HG02885 (cell line): Measurements from ENCODE around the gene MYO15B.

Experiments used
- ATAC-seq: cut with Tn5 transposase; IDR thresholded peaks from one replicate; pipeline ENCODE4 v1.9.1; 2021; ENCODE audit warnings: mild to moderate bottlenecking; ENCODE audit not compliant: unreplicated experiment, poor library complexity

The MYO15B gene

DNA sequence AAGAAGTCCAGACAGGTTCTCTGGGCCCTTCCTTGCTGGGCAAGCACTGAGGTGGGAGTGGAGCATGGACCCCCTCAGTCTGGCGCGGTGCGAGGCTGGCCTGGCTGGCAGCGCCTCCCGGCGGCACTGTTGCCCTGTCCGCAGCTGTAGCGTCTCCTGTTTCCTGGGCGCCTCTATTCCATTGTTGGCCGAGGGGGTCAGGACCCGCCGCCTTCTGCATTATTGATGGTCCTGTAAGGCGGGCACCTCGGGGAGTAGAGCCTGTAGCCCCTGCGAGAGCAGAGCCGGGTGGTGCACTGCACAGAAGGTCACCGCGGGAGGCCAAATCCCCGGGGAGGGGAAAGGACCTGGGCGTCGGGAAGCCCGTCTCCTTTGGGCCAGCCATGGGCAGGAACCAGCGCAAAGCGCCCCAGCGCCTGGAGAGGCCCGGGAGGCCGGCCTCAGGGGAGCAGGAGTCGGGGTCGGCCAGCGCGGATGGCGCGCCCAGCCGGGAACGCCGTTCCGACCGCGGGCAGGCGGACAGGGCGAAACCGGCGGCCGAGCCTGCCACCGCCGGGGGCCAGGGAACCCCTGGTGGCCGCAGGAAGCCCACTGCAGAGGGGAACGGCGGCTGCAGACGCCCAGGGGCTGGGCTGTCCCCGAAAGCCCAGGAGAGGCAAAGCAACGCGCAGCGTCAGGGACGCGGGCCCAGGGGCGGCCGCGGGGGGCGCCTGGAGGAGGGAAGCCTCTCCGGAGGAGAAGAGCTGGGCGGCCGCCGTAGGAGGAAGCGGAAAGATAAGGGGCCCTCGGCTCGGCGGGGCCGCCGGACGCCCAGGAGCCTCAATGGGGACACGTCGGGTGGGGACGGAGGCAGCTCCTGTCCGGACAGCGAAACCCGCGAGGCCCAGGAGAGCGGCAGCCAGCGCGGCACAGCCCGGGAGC is at the start of gene MYO15B:
MYO15B (plus strand) TSS at position 126 of the 921 bp plus-strand sequence; CDS start at position 384, 258 bp downstream.
- ATAC-seq, result no peak

DNA sequence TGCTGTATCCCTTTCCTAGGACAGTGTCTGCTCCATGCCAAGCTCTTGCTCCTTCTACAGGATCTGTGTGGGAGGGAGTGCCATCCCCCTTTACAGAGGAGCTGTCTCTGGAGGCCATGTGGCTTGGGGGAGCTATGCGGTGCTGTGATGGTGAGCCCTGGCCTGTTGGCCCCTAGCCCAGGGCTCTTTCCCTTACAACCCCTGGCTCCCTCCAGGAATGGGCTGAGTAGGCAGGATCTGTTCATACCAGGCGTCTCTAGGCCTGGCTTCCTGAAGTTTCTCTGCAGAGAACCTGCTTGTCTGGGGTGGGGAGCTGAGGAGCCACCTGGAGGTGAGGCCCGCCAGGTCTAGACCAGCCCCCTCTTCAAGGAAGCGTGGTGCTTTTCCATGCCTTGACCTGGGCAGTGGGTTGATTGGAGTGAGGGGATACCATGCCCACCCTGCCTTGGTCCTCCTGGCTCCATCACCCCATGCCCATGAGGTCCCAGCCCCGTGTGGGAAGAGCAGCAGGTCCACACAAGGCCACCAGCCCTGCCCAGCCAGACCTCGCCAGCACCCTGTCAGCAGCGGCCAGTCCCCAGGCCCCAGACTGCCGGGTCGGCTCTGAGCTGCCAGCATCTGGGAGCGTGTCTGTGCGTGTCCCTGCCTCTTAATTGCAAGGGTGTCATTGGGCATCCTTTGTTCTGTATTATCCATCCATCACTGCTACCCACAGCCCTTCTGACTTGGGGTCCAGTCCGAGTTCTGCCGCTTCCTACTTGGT is 47.5 kb upstream of the MYO15B start:
- ATAC-seq, result no peak

DNA sequence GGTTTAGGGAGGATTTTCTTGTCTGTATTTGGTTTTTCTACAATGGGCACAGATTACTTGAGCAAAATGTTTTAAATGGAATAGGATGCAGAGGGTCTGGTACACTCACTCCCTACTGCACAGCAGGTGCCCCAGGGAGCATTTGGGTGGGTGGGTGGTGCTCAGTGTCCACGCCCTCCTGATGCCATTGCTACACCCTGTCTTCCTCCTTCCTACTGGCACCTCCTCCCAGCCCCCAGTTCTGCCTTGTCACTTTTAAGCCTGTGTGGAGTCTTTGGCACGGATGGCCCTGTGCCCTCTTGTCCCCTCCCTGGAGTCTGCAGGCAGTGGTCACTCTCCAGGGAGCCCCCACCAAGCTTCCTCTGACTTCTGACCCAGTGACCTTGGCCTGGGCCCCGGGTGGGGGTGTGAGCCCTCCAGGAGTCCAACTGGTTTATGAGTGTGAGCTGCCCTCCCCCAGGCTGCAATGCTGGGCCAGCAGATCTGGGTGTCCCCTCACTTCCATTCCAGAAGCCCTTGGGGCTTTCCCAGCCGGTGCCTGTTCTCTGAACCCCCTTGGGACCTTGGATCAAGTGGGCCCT is 46.6 kb upstream of the MYO15B start:
- no peak for ATAC-seq

DNA sequence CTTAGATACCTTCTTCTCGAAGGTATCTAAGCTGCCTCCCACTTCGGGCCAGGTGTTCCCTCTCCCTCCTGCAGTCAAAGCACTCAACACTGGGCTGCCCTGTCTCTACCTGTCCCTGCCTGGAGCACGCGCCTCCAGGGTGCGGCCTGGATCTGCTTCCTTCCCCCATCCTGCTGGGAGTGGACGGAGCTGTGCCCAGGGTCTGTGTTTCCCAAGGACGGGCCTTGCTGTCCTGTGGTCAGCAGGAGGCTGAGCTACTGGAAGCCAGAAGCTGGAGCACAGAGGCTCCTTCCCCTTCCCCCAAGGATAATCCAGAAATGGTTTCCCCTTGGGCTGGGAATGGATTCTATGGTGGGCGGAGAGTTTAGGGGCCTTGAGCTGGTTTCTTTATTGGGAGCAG is 45.4 kb upstream of the MYO15B start:
- no peak for ATAC-seq

DNA sequence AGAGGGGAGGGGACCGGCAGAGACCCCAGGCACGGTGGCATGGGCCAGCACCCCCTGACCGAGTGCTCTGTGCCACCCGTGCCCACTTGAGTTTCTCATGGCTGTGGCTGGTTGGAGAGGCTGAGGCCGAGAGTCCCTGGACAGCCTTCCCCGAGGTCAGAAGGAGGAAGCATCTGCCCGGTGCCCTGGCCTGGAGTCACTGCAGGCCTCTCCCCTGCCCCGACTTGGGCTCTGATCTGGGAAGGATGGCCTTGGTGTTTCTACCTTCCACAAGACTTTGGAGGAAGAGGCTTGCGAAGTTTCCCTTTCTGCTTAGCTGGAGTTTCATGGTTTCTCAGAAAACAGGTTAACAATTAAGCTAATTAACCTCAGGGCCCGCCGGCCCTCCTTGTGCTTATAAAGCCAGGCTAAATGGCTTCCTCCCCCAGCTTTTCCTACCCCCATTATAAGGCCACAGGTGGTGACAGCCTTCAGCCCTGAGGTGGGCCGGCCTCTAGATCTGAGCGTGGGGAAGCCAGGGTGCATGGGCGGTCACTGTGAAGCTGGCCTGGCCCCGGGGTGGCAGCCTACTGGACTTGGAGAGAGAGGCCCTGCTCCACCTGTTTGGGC is 44.8 kb upstream of the MYO15B start:
- no peak for ATAC-seq

DNA sequence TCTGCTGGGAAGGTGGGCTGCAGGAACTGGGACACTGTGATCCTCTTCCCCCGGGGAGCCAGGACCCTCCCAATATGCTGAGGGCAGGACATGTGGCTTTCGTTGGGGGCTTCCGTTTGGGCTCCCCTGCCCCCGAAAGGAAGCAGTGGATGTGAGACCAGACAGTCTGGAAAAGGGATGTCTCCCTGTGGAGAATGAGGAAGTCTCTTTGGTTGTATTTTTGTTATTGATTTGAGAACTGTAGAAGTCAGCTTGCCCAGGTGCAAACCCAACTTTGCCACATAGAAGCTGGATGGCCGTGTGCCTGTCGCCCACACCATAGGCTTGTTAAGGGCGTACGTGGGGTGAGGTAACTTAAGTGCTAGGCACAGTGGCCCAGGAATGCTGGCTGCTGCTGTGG is 43.4 kb upstream of the MYO15B start:
- no peak for ATAC-seq

DNA sequence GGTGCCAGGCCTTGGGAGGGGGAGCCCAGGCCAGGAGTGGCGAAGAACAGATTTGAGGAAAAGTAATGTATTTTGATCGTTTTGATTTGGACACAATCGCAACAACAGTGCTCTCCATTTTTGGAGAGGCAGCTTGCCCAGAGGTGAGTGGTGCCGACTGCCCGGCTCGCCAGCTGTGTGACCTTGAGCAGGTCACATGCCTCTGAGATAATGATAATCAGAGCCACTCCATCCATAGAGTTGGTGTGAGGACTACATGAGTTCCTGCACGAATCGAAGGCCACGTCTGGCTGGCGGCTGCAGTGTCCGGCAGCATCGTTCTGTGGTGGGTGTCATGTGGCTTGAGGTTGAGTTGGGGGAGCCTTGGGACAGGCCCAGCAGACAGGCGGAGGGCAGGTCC is 41.4 kb upstream of the MYO15B start:
- ATAC-seq, result no peak

DNA sequence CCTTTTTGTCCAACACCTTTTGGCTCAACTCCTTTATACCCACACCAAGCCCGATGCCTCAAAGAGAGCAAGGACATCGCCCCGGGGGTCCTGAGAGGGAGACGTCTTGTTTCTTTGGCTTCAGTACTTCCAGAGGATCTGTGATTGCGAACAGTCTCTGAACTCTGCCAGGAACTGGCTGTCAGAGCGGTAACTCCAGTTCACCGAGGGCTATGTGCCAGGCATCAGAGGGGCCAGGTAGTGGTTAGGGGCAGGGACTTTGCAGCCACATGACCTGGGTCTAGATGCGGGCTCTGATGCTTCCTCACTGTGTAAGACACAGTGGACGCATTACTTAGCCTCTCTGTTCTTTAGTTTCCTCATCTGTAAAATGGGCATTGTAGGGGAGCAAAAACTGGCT is 40.5 kb upstream of the MYO15B start:
- no peak for ATAC-seq

DNA sequence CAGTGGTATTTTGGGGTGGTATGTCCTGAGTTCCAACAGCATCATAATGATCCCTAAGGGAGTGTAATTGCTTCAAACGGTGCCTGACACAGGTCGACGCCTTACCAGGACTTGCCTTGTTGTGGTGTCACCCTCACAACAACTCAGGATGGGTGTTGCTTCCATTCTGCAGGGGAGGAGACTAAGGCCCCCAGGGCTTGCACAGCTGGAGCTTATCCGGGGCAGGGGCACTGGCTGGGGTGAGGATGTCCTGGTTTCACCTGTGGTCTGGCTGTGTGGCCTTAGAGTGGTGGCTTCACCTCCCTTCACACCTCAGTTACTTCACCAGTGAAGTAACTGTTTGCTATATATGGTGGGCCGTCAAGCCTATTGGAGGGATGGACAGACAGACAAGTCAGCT is 38.8 kb upstream of the MYO15B start:
- ATAC-seq, result no peak

DNA sequence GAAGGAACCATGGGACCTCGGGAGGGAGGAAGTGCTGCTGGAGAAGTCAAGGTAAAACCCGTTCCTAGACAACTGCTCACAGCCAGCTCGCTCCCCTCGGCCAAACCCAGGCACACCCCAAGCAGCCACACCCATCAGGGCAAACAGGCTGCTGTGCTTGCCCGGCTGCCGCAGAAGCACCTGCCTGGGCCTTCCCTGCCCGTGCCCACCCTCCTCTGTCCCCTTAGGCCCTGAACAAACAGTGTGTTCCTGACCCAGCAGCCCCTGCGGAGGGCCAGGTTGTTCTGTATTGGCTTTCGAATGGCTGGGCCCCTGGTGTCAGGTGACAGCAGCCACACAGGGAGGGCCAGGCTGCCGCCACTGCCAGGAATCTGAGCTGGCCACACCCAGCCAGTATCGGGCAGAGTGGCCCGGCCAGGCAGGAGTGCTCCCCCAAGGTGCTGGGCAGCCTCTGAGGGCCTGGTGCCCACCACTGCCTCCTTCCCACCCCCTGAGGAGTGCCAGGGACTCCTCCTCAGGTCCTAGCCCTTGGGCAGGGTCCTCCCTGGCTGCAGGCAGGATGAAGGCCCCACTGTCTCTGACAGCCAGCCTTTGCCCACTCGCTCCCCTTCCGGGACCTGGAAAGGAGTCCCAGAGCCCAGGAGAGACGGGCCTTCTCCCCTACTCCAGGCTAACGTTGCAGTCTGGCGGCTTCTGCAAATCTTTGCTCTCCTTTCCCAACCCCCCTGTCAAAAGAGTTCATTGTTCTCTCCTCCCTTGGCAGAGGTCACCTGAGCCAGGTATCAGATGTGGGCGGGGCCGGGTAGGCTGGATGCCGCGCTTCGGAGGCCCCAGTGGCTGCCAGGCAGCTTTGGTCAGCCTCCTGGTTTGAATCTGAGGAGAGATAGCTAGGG is 38.1 kb upstream of the MYO15B start:
- ATAC-seq, result no peak

DNA sequence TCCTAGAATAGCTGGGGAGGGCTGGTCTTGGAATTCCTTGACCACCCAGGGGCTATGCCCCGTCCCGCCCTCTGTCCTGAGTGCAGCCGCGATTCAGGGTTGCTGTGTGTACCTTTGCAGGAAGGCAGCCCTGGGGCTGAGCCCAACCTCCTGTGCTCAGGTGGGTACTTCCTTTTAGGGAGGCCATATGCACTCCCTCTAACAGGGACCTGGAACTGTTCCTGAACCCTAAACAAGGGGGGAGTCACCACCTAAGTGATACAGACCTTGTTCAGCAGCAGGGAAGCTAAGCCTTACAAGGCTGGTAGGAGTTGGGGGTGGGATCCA is 37.5 kb upstream of the MYO15B start:
- ATAC-seq, result no peak

DNA sequence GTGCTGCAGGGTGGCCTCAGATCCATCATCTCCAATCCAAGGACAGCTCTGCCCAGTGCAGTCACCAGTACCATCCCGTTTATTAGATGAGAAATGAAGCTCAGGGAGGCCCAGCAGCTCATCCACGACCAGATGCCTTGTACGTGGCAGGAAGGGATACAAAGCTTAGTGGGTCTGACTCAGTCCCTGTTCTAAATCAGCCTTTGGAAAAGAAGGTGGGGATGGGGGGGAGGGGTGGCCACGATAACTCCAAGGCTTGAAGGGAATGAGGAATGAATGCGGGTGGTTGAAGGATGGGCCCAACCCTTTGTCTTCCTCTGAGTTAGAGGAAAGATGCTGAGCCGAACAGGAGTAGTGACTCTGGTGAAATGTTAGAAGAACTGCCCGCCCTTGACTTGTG is 36.3 kb upstream of the MYO15B start:
- ATAC-seq, result no peak

DNA sequence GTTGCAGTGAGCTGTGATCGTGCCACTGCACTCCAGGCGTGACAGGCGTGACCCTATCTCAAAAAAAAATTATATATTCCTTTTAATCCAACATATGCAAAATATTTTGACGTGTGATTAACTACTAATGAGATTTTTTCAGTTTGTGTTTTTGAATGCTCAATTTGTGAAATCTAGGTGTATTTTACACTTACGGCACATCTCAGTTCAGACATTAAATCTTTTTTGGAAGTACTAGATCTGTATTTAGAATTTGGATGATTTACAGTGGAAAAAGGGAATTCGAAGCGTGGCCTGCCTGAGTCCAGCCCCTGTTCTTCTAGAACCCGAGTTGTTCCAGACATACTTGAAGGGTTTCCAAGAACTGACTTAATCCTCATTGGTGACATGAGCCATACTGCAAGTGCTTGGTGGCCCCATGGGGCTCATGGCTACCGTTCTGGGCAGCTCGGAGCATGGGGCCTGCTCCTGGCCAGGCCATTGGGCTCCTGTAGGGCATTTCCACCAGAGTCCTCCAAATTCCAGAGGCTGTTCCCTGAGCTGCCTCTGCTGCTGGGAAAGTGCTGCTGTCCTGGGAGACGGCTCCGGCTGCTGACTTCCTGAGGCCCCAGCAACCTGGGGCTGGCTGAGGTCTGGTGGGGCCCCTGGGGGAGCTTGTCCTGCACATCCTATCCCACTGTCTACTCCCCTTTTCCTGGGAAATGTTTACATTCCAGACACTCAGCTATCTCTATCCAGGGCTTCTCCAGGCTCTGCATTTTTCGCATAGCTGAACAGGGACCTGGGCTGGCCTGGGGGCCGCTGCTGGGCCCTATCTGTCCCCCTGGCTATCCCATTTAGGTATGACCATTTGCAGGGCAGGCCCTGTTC is 34.9 kb upstream of the MYO15B start:
- no peak for ATAC-seq

DNA sequence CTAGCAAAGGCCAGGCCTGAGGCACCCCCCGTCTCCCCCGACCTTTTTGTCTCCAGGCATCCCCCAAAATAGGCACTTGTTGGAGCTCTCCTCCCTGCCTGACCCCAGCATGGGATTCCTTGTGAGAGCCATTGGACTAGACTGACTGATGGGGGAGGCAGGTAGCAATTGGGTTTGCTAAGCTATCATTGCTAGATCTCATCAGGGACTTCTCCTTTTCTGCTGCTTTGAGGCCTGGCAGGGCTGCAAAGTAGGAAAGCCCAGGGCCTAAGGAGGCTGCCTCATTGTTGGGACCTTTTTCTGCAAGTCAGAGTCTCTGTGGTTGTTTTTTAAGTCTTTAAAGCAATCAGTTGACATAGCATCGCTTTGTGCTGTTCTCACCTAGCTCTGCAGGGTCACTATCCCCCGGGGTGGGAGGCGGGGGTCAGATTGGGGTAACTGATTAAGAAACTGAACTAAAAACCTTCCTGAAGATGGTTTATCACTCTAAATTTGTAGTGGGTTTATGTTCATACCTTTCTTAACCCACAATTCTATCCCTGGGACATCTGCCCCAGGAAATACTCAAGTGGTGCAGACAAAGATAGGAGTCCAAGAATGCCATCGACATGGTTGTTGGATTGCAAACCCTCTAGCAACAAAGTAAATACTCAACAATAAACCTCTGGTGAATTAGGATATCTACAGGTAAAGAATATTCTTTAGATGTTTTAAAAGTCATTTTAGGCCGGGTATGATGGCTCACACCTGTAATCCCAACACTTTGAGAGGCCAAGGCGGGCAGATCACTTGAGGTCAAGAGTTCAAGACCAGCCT is 34.1 kb upstream of the MYO15B start:
- ATAC-seq, result no peak

DNA sequence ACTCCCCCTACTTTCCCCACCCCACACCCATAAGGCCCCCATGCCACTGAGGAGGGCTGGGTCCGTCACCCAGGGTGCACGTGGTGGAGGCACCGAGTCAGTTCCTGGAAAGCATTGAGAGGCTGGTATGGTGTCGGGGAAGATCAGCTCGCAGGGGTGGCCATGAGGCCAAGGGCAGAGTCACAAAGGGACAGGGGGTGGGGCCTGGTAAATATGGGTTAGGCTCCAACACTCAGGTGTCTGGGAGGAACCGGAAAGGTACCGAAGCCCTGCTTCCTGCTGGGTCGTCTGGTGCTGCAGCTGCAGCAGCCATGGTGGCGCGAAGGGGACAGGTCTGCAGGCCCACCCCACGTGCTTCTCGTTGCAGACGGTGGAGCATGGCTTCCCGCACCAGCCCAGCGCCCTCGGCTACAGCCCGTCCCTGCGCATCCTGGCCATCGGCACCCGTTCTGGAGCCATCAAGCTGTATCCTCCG is 31.9 kb upstream of the MYO15B start:
- no peak for ATAC-seq

DNA sequence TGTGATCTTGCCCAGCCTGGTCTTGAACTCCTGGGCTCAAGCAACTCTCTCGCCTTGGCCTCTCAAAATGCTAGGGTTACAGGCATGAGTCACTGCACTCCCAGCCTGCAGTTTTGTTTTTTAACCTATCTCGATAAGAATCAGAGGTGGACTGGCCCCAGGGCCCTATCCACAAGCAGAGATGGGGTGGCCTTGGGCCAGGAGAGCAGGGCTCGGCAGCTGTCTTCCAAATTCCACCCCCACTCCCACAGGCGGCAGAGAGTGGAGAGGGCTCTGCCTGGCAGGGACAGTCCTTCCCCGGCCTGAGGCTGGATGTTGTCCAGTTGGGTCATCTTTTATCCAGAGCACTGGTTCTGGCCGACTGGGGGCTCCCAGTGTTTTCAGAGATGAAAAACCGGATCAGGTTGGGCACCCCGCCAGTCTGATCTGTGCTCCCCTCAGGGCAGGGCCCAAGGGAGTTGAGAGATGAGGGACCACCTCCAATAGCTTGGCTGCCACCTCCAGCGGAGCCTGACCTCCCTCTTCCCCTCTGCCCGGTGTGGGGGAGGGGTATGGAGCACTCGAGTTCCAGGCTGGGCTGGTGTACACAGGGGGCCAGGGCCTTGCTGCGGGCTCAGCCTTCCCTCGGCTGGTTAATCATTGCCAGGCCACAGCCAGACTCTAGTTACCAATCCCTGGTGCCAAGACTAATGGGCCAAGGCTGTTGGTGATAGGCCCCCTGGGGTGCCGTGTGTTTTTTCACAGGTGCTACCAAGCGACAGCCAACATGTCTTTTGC is 30.3 kb upstream of the MYO15B start:
- no peak for ATAC-seq
